Dermis blood vessel endothelial cell (primary cell): ENCODE measurements around the gene RPTN. TPM values are rescaled to one million over a fixed set of nuclear protein-coding genes. Genes with fewer than 3 reads are reported as not detected.
"Not testable (repeated sequence)": the region's sequence is repeated elsewhere in the genome, so short reads cannot be mapped to it uniquely, and the experiment has no call there.

ENCODE experiments used
- DNase-seq: peaks from one replicate; pipeline ENCODE4 v3.0.0; 2010
- total RNA-seq: library from RNA; depleted of rRNA; stranded (reverse); fragments of >200 nt; gene quantifications from 2 replicates; pipeline ENCODE4 v1.2.3, GENCODE V29; 2014

RPTN gene
- total RNA-seq, 1 donor from 2014 or later: not detected

- no peak for DNase-seq
Observed at GRCh38 chr1:152164517-152165136, 5.6 kb upstream of the RPTN start.

- DNase-seq: no peak
Observed at GRCh38 chr1:152162792-152163463, 3.9 kb upstream of the RPTN start.

DNA sequence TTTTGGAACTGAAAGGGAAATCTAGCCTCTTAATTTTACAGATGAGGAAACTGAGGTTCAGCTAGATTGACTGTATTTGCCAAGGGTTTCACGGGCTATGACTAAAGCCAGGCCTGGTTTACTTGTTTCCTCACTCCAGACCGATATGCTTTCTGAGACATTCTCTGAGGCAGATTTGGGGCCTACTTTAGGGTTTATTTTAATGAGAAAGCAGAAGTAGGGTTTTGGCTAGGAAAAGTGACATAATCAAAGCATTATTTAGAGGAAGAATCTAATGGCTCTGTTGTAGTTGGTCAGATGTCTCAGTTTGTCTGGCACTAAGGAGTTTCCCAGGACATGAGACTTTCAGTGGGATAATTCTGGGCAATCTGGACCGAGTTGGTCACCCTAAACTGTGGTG is 1.5 kb upstream of the RPTN start:
- no peak for DNase-seq

- no peak for DNase-seq
Observed at GRCh38 chr1:152153996-152154395, 5.0 kb downstream of the RPTN start.

- DNase-seq: no peak
Observed at GRCh38 chr1:152151646-152152045, 7.4 kb downstream of the RPTN start.

DNA sequence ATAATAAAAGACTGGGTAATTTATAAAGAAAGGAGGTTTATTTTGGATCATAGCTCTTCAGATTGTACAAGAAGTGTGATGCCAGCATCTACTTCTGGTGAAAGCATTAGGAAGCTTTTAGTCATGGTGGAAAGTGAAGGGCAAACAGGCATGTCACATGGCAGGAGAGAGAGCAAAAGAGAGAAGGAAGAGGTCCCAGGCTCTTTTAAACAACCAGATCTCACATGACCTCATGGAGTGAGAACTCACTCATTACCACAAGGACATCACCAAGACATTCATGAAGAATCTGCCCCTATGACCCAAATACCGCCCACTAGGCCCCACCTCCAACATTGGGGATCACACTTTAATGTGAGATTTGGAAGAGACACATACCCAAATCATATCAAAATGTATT is 10.0 kb downstream of the RPTN start:
- no peak for DNase-seq

GRCh38 chr1:152148051-152148450 is 11.0 kb downstream of the RPTN start:
- no peak for DNase-seq

- DNase-seq: no peak
Observed at GRCh38 chr1:152145769-152146168, 13.3 kb downstream of the RPTN start.

GRCh38 chr1:152144674-152145183 is 14.3 kb downstream of the RPTN start:
- DNase-seq: not testable (repeated sequence)

GRCh38 chr1:152143150-152143887 is 15.7 kb downstream of the RPTN start:
- DNase-seq: no peak

- peak; percentile 75 for DNase-seq
Observed at GRCh38 chr1:152141971-152142584, 16.9 kb downstream of the RPTN start.

DNA sequence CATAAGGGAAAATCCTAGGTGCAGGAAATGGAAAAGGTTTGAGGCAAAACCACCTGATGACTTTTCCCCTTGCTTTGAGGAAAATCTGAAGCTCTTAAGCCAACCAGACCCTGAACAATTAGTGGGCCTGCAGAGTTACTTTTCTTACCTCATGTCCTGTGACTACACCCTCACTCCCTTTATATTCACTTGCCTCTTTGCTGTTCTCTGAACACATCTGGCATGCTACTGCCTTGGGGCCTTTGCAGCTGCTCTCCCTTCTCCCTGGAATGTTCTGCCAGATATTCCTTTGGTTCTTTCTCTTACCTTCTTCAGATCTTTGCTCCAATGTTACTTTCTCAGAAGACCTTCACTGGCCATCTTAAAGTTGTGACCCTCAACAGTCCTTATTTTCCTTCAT is 21.8 kb downstream of the RPTN start:
- DNase-seq: no peak

DNA sequence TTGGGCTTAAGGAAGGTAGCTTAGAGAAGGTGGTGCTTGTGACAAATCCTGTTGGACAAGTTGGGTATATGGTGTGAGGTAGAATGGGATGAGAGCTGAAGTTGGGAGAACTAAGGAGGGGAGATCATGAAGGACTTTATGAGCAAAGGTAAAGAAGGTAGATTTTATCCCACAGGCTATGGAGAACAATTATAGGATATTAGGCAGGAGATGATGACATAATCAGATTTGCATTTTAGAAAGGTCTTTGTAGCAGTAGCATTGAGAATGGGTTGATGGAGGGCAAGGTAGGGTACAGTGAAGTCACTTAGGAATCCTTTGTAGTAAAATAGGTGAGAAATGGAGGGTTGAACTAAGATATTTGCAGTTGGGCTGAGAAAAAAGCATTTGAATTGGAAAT is 28.8 kb downstream of the RPTN start:
- DNase-seq: no peak

- no peak for DNase-seq
Observed at GRCh38 chr1:152127673-152128072, 31.4 kb downstream of the RPTN start.

- no peak for DNase-seq
Observed at GRCh38 chr1:152125834-152126443, 33.1 kb downstream of the RPTN start.

- DNase-seq: no peak
Observed at GRCh38 chr1:152118915-152119314, 40.1 kb downstream of the RPTN start.

DNA sequence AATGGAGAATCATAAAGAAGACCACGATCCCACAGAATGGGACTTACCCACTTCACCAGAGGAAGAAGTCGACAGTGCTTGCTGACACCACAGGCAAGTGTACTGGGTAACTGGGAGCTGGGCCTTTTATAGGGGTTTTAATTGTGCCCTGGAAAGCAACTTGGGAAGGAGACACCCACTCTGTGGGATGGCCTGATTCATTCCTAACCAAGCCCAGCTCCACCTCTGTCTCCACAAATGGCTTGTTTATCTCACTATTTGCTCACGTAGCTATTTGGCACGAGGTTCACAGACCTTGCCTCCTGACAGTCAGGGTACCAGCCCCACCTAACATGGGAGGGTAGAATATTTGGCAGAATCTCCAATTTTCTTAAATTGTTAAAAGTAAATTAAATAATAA is 43.7 kb downstream of the RPTN start, which contains the start of gene TCHH:
TCHH (minus strand) TSS at position 101 of the 400 bp plus-strand sequence. CDS start 1,364 bp downstream, outside the sequence.
- no peak for DNase-seq

DNA sequence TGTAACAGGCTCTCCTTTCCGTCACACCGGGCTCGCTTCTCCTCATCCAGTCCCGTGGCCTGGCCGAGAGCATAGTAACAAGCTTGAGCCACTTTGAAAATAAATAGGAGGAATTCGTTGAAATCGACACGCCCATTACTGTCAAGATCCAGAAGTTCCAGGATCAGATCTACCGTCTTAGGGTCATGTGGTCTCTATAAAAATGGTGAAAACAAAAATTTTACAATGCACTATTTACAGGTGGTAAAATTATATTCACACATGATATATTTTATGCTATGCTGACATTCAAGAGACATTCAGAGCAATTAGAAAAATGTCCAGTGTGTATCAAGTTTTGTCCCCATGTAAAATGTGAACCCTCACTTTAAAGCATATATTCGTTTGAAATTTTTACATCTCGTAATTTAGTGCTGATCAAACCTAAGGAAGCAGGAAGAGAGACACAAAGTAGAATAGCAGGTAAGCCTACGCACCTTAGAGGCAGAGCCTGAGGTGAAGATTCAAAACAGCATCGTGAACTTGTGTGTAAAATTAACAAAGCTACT is 46.1 kb downstream of the RPTN start:
- DNase-seq: no peak

GRCh38 chr1:152112101-152112884 is 46.7 kb downstream of the RPTN start:
- peak; percentile 27 for DNase-seq

GRCh38 chr1:152111515-152111968 is 47.5 kb downstream of the RPTN start:
- DNase-seq: peak; percentile 53

- peak; percentile 62 for DNase-seq
Observed at GRCh38 chr1:152110860-152111514, 48.0 kb downstream of the RPTN start.
